ENCODE results near the gene LIPE.

LIPE gene

DNA sequence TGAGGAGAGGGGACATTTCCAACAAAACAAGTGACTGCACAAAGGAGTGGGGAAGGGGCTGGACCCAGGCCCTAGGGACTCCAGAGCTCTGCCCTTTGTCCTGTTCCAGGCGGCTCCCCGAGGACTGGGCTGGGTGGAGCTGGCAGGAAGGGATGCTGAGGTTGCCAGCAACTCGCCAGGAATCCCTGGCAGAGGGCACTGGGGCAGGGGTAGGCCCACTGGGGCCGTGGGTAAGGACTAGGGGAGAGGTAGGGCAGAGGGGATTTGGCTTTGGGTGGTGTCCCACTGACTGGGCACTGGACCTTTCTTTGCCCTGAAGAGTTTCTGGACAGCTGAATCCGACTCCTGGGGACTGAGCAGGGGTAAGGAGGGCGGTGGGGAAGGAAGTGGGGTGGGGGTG lies 7.9 kb downstream of the LIPE start:
- TF ChIP-seq, protein P1, sequence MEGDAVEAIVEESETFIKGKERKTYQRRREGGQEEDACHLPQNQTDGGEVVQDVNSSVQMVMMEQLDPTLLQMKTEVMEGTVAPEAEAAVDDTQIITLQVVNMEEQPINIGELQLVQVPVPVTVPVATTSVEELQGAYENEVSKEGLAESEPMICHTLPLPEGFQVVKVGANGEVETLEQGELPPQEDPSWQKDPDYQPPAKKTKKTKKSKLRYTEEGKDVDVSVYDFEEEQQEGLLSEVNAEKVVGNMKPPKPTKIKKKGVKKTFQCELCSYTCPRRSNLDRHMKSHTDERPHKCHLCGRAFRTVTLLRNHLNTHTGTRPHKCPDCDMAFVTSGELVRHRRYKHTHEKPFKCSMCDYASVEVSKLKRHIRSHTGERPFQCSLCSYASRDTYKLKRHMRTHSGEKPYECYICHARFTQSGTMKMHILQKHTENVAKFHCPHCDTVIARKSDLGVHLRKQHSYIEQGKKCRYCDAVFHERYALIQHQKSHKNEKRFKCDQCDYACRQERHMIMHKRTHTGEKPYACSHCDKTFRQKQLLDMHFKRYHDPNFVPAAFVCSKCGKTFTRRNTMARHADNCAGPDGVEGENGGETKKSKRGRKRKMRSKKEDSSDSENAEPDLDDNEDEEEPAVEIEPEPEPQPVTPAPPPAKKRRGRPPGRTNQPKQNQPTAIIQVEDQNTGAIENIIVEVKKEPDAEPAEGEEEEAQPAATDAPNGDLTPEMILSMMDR (conservative IDR thresholded peaks at IDR 0.05; ENCODE audit: low read length), result no peak
- no peak for DNase-seq (ENCODE audit: low read depth)
- H3K4me3 ChIP-seq (ENCODE audit: low read length), result no peak overlapping the region

DNA sequence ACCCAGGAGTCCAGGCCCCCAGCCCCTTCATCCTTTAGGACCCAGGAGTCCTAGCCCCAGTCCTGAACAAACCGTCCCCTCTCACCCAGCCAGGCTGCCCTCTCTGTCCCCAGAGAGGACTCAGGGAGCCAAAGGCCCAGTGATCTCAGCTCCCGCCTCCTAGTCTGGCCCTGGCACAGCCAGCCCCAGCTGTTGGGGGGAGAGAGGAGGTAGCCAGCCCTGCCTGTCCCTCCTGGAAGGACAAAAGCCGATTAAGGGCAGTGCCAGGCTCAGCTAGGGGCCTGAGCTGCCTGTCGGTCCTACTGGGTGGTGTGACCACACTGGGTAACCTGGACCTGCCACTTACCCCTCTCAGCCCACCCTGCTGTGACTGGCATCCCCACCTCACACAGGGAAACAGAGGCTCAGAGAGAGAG lies 14.5 kb downstream of the LIPE start:
- DNase-seq (ENCODE audit: low read depth), result no peak
- no peak overlapping the region for H3K4me3 ChIP-seq (ENCODE audit: low read length)
- TF ChIP-seq, protein P1 (conservative IDR thresholded peaks at IDR 0.05; ENCODE audit: low read length), result no peak

DNA sequence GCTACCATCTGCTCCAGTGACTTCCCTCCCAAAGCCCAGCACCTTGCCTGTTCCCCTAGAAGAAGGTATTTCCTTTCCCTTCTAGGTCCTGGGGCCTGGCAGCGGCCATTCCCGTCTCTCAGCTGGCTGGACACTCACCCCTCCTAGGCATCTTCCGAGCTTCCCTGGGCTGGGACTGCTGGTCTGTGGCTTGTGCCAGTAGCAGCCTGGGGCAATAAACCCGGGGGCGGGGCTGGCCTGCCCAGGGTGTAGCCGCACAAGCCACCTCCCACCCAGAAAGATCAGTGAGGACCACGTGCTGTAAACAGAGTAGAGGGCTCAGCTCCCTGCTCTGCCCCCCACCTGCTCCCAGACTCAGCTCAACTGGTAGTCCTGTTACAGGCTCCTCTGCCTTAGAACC lies 15.0 kb downstream of the LIPE start:
- DNase-seq (ENCODE audit: low read depth), result no peak
- no peak overlapping the region for H3K4me3 ChIP-seq (ENCODE audit: low read length)
- TF ChIP-seq, protein P1 (conservative IDR thresholded peaks at IDR 0.05; ENCODE audit: low read length), result no peak

DNA sequence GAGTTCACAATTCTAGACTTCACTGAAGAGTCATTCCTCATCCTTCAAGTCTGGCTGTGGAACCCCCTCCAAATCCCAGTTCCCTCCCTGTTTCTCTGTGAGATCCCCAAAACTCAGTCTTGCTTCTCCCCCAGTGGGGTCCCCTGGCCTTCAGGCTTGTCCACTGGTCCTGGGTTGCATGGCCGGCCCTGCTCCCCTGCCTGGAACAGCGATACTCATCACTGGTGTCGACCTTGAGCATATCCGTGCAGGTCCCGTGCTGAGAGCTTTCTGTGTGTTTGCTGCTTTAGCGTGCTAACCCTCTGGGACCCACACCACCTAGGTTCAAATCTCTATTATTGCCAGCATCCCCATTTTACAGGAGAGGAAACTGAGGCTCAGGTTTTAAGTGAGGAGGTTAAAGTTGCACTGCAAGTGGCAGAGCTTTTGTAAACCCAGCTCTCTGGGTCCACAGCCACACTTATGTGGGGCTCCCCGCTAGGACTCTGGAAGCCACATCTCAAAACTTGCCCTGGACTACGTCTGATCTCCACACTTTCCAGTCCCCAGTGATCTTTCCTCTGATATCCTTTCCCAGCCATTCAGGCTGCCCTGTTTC lies 15.5 kb downstream of the LIPE start:
- DNase-seq (ENCODE audit: low read depth), result no peak
- H3K4me3 ChIP-seq (ENCODE audit: low read length), result no peak overlapping the region
- TF ChIP-seq, protein P1 (conservative IDR thresholded peaks at IDR 0.05; ENCODE audit: low read length), result no peak

DNA sequence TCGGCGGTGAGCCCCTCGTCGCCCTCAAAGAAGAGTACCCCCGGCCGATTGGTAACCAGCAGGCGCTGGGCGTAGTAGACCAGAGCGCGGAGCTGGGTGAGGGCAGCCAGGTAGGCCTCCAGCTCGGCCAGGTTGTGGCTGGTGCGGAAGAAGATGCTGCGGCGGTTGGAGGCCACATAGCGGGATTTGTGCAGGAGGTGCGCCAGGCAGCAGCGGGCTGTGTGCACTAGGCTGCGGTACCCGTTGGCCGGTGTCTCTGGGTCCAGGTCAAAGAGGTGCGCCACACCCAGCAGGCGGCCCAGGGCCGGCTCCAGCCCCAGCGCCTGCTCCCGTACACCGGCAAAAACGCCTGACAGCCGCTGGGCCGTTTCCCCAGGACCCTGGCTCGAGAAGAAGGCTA lies 16.8 kb downstream of the LIPE start:
- H3K4me3 ChIP-seq (ENCODE audit: low read length), result no peak overlapping the region
- no peak for DNase-seq (ENCODE audit: low read depth)
- TF ChIP-seq, protein P1 (conservative IDR thresholded peaks at IDR 0.05; ENCODE audit: low read length), result no peak

DNA sequence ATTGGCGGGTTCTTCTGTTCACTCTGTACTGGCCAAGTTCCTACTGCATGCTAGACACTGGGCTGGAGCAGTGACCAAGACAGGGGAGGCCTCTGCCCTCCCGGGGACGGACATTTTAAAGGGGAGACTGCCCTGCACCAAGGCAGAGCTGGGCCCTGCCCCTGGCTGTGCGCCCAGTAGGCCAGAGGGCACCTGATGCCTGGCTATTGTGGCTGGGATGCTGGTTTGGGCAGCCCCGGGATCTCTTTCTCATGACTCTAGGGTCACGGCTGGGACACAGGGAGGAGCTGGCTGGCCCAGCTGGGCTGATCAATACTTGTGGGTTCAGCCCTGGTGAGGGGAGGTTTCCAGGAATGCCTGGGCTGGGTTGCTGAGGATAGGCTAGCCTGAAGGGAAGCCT lies 17.7 kb downstream of the LIPE start:
- DNase-seq (ENCODE audit: low read depth), result no peak
- no peak overlapping the region for H3K4me3 ChIP-seq (ENCODE audit: low read length)
- TF ChIP-seq, protein P1 (conservative IDR thresholded peaks at IDR 0.05; ENCODE audit: low read length), result no peak

DNA sequence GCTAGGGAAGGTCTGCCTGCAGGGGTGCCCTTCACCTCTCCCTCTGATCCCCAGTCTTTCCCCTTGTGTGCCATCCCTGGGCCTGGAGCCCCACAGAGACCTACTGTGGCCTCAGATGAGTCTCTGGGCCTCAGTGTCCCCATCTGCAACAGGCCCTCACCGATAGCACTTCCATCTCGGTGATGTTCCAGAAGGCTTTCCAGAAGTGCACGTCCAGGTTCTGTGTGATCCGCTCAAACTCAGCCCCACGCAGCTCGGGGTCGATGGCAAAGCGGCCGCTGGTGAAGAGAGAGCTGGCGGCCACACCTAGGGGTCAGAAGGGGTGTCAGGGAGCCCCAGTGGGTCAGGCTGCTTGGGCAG lies 19.4 kb downstream of the LIPE start:
- no peak overlapping the region for H3K4me3 ChIP-seq (ENCODE audit: low read length)
- TF ChIP-seq, protein P1 (conservative IDR thresholded peaks at IDR 0.05; ENCODE audit: low read length), result no peak
- no peak for DNase-seq (ENCODE audit: low read depth)
